GM19035 (cell line): ENCODE measurements around the gene POF1B.
A peak's percentile ranks its signal among the peaks of the same experiment; 100 is the strongest.
"Not testable (repeated sequence)": the region's sequence is repeated elsewhere in the genome, so short reads cannot be mapped to it uniquely, and the experiment has no call there.

ENCODE experiments used
- ATAC-seq: cut with Tn5 transposase; IDR thresholded peaks from one replicate; pipeline ENCODE4 v1.9.1; 2021; ENCODE audit not compliant: unreplicated experiment

Gene POF1B

GRCh38 chrX:85379174-85379907 is at the start of gene POF1B:
Gene POF1B, minus strand, starts transcription at chrX:85379665. Its CDS starts 211 bp downstream, at chrX:85379454.
- no peak for ATAC-seq

GRCh38 chrX:85429066-85429465 is 49.6 kb upstream of the POF1B start:
- ATAC-seq = no peak

GRCh38 chrX:85419293-85419692 is 39.8 kb upstream of the POF1B start:
- no peak for ATAC-seq

- no peak for ATAC-seq
Observed at GRCh38 chrX:85391878-85392238, 12.4 kb upstream of the POF1B start.

- no peak for ATAC-seq
Observed at GRCh38 chrX:85391185-85391877, 11.9 kb upstream of the POF1B start.

GRCh38 chrX:85381602-85382001 is 2.1 kb upstream of the POF1B start:
- no peak for ATAC-seq

GRCh38 chrX:85378461-85378860 is 1.0 kb downstream of the POF1B start:
- no peak for ATAC-seq

- ATAC-seq = no peak
Observed at GRCh38 chrX:85375333-85375738, 4.1 kb downstream of the POF1B start.

GRCh38 chrX:85365370-85365995 is 14.0 kb downstream of the POF1B start:
- no peak for ATAC-seq

GRCh38 chrX:85359051-85359450 is 20.4 kb downstream of the POF1B start:
- no peak for ATAC-seq

GRCh38 chrX:85345523-85345922 is 33.9 kb downstream of the POF1B start:
- no peak for ATAC-seq

GRCh38 chrX:85327060-85327333 is 52.5 kb downstream of the POF1B start:
- no peak for ATAC-seq

- no peak for ATAC-seq
Observed at GRCh38 chrX:85326234-85327059, 53.0 kb downstream of the POF1B start.

GRCh38 chrX:85311348-85311747 is 68.1 kb downstream of the POF1B start:
- not testable (repeated sequence) for ATAC-seq

- no peak for ATAC-seq
Observed at GRCh38 chrX:85309717-85310116, 69.7 kb downstream of the POF1B start.

- no peak for ATAC-seq
Observed at GRCh38 chrX:85303544-85303943, 75.9 kb downstream of the POF1B start.

- ATAC-seq = peak; percentile 97
Observed at GRCh38 chrX:85288992-85289723, 90.3 kb downstream of the POF1B start.

GRCh38 chrX:85285286-85285685 is 94.2 kb downstream of the POF1B start:
- not testable (repeated sequence) for ATAC-seq

GRCh38 chrX:85244450-85245211 is 134.8 kb downstream of the POF1B start:
- peak; percentile 53 for ATAC-seq
